ENCODE measurements around the gene FAM234A. TPM values are rescaled to one million over a fixed set of nuclear protein-coding genes. Genes with fewer than 3 reads are reported as not detected.
"Not testable (repeated sequence)": the region's sequence is repeated elsewhere in the genome, so short reads cannot be mapped to it uniquely, and the experiment has no call there.

FAM234A gene
- total RNA-seq, 1 donor from 2014 or later: 23.5 TPM

DNA sequence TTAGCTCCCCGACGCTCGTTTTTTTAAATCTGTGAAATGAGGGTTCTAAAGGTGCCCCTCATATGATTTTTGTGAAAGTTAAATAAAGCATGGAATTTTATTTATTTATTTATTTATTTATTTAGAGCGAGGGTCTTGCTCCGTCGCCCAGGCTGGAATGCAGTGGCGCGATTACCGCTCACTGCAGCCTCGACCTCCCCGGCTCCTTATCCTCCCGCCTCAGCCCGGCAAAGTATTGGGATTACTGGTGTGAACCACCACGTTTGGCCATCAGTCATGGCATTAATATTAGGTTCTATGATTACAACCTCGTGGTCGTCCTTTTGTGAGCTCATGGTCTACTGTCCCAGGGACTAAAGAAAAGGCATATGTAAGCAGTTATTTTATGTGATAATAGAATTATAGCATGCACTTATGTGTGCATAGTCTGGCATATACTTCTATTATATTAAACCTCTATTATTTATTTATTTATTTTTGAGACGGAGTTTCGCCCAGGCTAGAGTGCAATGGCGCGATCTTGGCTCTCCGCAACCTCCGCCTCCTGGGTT, 4.8 kb upstream of the FAM234A start:
- H3K36me3 ChIP-seq (ENCODE audit: control insufficient read depth in 3 of 3, insufficient read depth in 3 of 3, low read length in 3 of 3): peaks cover 14 to 27% (median 18%) of the 10 kb centered on the region in 3 donors
- no peaks in the 10 kb centered on the region for H3K9me3 ChIP-seq (ENCODE audit: control insufficient read depth in 3 of 3, low read length in 3 of 3)
- H3K27me3 ChIP-seq (ENCODE audit: control insufficient read depth in 3 of 3, insufficient read depth in 3 of 3, low read length in 3 of 3): no peaks in the 10 kb centered on the region
- peaks cover 12 to 25% (median 20%) of the 10 kb centered on the region in 3 donors for H3K4me1 ChIP-seq (ENCODE audit: control insufficient read depth in 3 of 3, insufficient read depth in 3 of 3, low read length in 3 of 3)
- peak overlapping the region; percentile 94 for H3K27ac ChIP-seq (ENCODE audit: low read depth, low read length)
- H3K9ac ChIP-seq (ENCODE audit: low read depth in 1 of 3, low read length in 3 of 3): peak overlapping the region; percentile 95 to 97 (median 96)
- peak overlapping the region; percentile 77 to 96 (median 90) for H3K4me3 ChIP-seq (ENCODE audit: low read length in 3 of 3)

DNA sequence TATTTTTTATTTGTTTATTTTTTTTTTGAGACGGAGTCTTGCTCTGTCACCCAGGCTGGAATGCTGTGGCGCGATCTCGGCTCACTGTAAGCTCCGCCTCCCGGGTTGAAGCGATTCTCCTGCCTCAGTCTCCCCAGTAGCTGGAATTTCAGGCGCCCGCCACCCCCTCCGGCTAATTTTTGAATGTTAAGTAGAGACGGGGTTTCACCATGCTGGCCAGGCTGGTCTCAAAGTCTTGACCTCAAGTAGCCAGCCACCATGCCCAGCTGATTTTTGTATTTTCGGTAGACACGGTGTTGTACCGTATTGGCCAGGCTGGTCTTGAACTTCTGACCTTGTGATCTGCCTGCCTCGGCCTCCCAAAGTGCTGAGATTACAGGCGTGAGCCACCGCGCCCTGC, 4.3 kb upstream of the FAM234A start:
- H3K27me3 ChIP-seq (ENCODE audit: control insufficient read depth in 3 of 3, insufficient read depth in 3 of 3, low read length in 3 of 3); H3K27ac ChIP-seq (ENCODE audit: low read depth, low read length); H3K9ac ChIP-seq (ENCODE audit: low read depth in 1 of 3, low read length in 3 of 3); H3K9me3 ChIP-seq (ENCODE audit: control insufficient read depth in 3 of 3, low read length in 3 of 3); H3K4me3 ChIP-seq (ENCODE audit: low read length in 3 of 3): not testable (repeated sequence)
- peaks cover 14 to 29% (median 23%) of the 10 kb centered on the region in 3 donors for H3K4me1 ChIP-seq (ENCODE audit: control insufficient read depth in 3 of 3, insufficient read depth in 3 of 3, low read length in 3 of 3)
- H3K36me3 ChIP-seq (ENCODE audit: control insufficient read depth in 3 of 3, insufficient read depth in 3 of 3, low read length in 3 of 3): peaks cover 13 to 23% (median 14%) of the 10 kb centered on the region in 3 donors

DNA sequence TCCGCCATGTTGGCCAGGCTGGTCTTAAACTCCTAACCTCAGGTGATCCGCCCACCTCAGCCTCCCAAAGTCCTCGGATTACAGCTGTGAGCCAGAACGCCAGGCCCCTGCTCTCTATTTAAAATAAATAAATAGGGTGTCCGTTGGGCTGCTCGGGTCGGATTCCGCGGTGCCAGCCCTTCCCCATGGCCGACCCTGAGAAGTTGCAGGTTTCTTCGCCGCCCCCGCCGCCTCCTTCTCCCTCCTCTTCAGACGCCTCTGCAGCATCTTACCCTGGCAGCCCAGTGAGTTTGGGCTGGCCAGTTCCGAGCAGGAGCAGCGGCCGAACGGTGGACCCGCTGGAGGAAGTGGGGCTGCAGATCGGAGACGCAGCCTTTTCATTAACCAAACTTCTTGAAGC, 3.7 kb upstream of the FAM234A start:
- H3K9me3 ChIP-seq (ENCODE audit: control insufficient read depth in 3 of 3, low read length in 3 of 3): no peaks in the 10 kb centered on the region
- no peaks in the 10 kb centered on the region for H3K27me3 ChIP-seq (ENCODE audit: control insufficient read depth in 3 of 3, insufficient read depth in 3 of 3, low read length in 3 of 3)
- H3K9ac ChIP-seq (ENCODE audit: low read depth in 1 of 3, low read length in 3 of 3): no peak overlapping the region
- H3K36me3 ChIP-seq (ENCODE audit: control insufficient read depth in 3 of 3, insufficient read depth in 3 of 3, low read length in 3 of 3): peaks cover 9 to 19% (median 11%) of the 10 kb centered on the region in 3 donors
- no peak overlapping the region for H3K4me3 ChIP-seq (ENCODE audit: low read length in 3 of 3)
- peaks cover 17 to 31% (median 28%) of the 10 kb centered on the region in 3 donors for H3K4me1 ChIP-seq (ENCODE audit: control insufficient read depth in 3 of 3, insufficient read depth in 3 of 3, low read length in 3 of 3)
- no peak overlapping the region for H3K27ac ChIP-seq (ENCODE audit: low read depth, low read length)

DNA sequence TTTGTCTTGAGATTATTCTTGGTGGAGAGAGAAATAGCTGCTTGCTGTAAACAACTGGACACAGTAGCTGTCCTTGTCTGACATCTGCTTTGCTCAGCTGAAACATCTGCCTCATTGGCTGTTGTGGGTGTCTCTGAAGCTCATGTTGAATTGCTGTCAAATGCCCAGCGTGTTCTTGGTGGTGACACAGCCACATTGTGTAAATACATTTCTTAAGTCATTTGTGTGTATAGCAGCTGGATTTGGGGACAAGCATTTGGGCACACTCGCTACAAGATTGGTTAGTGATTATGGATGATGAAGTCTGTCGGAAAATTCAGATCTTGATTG, 5.3 kb downstream of the FAM234A start:
- H3K4me3 ChIP-seq (ENCODE audit: low read length in 3 of 3): no peak overlapping the region
- peaks cover 0 to 2% (median 0%) of the 10 kb centered on the region in 3 donors for H3K36me3 ChIP-seq (ENCODE audit: control insufficient read depth in 3 of 3, insufficient read depth in 3 of 3, low read length in 3 of 3)
- H3K9ac ChIP-seq (ENCODE audit: low read depth in 1 of 3, low read length in 3 of 3): peak overlapping the region in 1 of 3 donors; percentile 28
- H3K27me3 ChIP-seq (ENCODE audit: control insufficient read depth in 3 of 3, insufficient read depth in 3 of 3, low read length in 3 of 3): no peaks in the 10 kb centered on the region
- H3K9me3 ChIP-seq (ENCODE audit: control insufficient read depth in 3 of 3, low read length in 3 of 3): no peaks in the 10 kb centered on the region
- peak overlapping the region; percentile 32 for H3K27ac ChIP-seq (ENCODE audit: low read depth, low read length)
- peaks cover 19 to 39% (median 35%) of the 10 kb centered on the region in 3 donors for H3K4me1 ChIP-seq (ENCODE audit: control insufficient read depth in 3 of 3, insufficient read depth in 3 of 3, low read length in 3 of 3)

DNA sequence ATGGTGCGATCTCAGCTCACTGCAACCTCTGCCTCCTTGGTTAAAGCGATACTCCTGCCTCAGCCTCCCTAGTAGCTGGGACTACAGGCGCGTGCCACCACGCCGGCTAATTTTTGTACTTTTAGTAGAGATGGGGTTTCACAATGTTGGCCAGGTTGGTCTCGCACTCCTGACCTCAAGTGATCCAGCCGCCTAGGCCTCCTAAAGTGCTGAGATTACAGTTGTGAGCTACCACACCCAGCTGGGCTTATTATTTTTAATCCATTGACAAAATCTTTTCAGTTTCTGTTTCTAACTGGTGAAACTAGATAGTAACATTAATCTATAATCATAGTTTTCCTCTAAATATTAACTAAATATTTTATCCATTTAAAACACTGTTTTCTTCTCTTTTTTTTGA, 5.9 kb downstream of the FAM234A start:
- Histone ChIP-seq H3K27me3 (ENCODE audit: control insufficient read depth in 3 of 3, insufficient read depth in 3 of 3, low read length in 3 of 3) (no peaks in the 10 kb centered on the region), H3K4me1 (ENCODE audit: control insufficient read depth in 3 of 3, insufficient read depth in 3 of 3, low read length in 3 of 3) (peaks cover 15 to 35% (median 29%) of the 10 kb centered on the region in 3 donors), H3K27ac (ENCODE audit: low read depth, low read length) (peak overlapping the region; percentile 32), H3K36me3 (ENCODE audit: control insufficient read depth in 3 of 3, insufficient read depth in 3 of 3, low read length in 3 of 3) (peaks cover 0 to 2% (median 0%) of the 10 kb centered on the region in 3 donors), H3K4me3 (ENCODE audit: low read length in 3 of 3) (no peak overlapping the region), H3K9me3 (ENCODE audit: control insufficient read depth in 3 of 3, low read length in 3 of 3) (no peaks in the 10 kb centered on the region), H3K9ac (ENCODE audit: low read depth in 1 of 3, low read length in 3 of 3) (no peak overlapping the region)

DNA sequence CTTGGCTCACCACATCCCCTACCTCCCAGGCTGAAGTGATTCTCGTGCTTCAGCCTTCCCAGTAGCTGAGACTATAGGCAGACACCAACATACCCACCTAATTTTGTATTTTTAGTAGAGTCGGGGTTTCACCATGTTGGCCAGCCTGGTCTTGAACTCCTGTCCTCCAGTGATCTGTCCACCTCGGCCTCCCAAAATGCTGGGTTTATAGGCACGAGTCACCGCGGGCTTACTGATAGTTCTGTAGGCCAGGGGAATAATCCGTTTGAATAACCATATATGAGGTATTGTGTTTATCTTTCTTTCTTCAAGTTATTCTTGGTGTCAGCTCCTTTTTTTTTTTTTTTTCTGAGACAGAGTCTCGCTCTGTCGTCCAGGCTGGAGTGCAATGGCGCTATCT, 7.7 kb downstream of the FAM234A start:
- Histone ChIP-seq H3K9me3 (ENCODE audit: control insufficient read depth in 3 of 3, low read length in 3 of 3) (no peaks in the 10 kb centered on the region), H3K36me3 (ENCODE audit: control insufficient read depth in 3 of 3, insufficient read depth in 3 of 3, low read length in 3 of 3) (peaks cover 0 to 2% (median 0%) of the 10 kb centered on the region in 3 donors), H3K4me1 (ENCODE audit: control insufficient read depth in 3 of 3, insufficient read depth in 3 of 3, low read length in 3 of 3) (peaks cover 14 to 30% (median 29%) of the 10 kb centered on the region in 3 donors), H3K27me3 (ENCODE audit: control insufficient read depth in 3 of 3, insufficient read depth in 3 of 3, low read length in 3 of 3) (no peaks in the 10 kb centered on the region), H3K9ac (ENCODE audit: low read depth in 1 of 3, low read length in 3 of 3) (no peak overlapping the region), H3K4me3 (ENCODE audit: low read length in 3 of 3) (no peak overlapping the region), H3K27ac (ENCODE audit: low read depth, low read length) (peak overlapping the region; percentile 1)

DNA sequence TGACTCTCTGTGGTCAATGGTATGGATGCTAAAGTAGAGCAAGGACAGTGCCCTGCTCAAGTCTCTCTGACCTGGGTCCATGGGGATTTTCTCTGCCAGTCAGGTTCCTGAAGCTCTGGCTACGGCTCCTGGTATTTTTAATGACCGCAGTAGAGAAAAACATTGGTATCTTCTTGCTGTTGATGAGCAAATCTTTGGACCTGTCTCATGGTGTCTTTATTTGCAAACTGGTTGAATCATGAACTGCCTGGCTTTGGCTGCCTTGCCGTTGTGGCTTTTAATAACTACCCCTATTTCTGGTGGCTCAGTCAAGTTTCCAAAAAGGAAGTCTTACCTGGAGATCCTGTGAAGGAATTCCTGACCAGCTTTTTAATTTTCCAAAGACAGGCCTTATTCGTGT, 8.7 kb downstream of the FAM234A start:
- Histone ChIP-seq H3K4me1 (ENCODE audit: control insufficient read depth in 3 of 3, insufficient read depth in 3 of 3, low read length in 3 of 3) (peaks cover 14 to 30% (median 29%) of the 10 kb centered on the region in 3 donors), H3K4me3 (ENCODE audit: low read length in 3 of 3) (peak overlapping the region in 1 of 3 donors; percentile 35), H3K36me3 (ENCODE audit: control insufficient read depth in 3 of 3, insufficient read depth in 3 of 3, low read length in 3 of 3) (peaks cover 0 to 2% (median 0%) of the 10 kb centered on the region in 3 donors), H3K27ac (ENCODE audit: low read depth, low read length) (peak overlapping the region; percentile 75), H3K9me3 (ENCODE audit: control insufficient read depth in 3 of 3, low read length in 3 of 3) (no peaks in the 10 kb centered on the region), H3K9ac (ENCODE audit: low read depth in 1 of 3, low read length in 3 of 3) (peak overlapping the region in 2 of 3 donors; percentile 16 to 45), H3K27me3 (ENCODE audit: control insufficient read depth in 3 of 3, insufficient read depth in 3 of 3, low read length in 3 of 3) (no peaks in the 10 kb centered on the region)

DNA sequence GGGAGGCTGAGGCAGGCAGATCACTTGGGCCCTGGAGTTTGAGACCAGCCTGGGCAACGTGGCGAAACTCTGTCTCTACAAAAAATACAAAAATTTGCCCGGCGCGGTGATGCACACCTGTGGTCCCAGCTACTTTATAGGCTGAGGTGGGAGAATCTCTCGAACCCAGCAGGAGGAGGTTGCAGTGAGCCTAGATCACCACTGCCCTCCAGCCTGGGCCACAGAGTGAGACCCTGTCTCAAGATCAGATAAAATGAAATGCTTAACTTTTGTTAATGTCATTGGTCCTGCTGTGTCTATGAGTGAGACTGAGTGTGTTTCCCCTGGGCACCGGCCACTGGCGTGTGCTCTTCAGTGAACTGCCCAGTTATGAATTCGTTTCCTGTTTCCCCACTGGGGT, 10.5 kb downstream of the FAM234A start:
- peaks cover 10 to 24% (median 21%) of the 10 kb centered on the region in 3 donors for H3K4me1 ChIP-seq (ENCODE audit: control insufficient read depth in 3 of 3, insufficient read depth in 3 of 3, low read length in 3 of 3)
- H3K9me3 ChIP-seq (ENCODE audit: control insufficient read depth in 3 of 3, low read length in 3 of 3): no peaks in the 10 kb centered on the region
- H3K27ac ChIP-seq (ENCODE audit: low read depth, low read length): no peak overlapping the region
- no peak overlapping the region for H3K9ac ChIP-seq (ENCODE audit: low read depth in 1 of 3, low read length in 3 of 3)
- H3K27me3 ChIP-seq (ENCODE audit: control insufficient read depth in 3 of 3, insufficient read depth in 3 of 3, low read length in 3 of 3): no peaks in the 10 kb centered on the region
- peaks cover 1 to 11% (median 7%) of the 10 kb centered on the region in 3 donors for H3K36me3 ChIP-seq (ENCODE audit: control insufficient read depth in 3 of 3, insufficient read depth in 3 of 3, low read length in 3 of 3)
- no peak overlapping the region for H3K4me3 ChIP-seq (ENCODE audit: low read length in 3 of 3)

DNA sequence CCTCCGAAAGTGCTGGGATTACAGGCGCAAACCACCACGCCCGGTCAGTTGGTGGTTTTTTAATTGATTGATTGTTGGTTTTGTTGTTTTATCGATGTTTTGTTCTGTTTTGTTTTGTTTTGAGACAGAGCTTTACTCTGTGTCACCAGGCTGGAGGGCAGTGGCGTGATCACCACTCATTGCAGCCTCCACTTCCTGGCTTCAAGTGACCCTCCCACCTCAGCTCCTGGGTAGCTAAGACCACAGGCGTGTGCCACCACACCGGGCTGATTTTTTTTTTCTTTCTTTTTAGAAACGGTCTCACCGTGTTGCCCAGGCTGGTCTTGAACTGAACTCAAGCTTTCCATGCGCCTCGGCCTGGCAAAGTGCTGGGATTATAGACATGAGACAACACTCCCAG, 12.4 kb downstream of the FAM234A start:
- no peak overlapping the region for H3K27ac ChIP-seq (ENCODE audit: low read depth, low read length)
- H3K36me3 ChIP-seq (ENCODE audit: control insufficient read depth in 3 of 3, insufficient read depth in 3 of 3, low read length in 3 of 3): peaks cover 11 to 16% (median 13%) of the 10 kb centered on the region in 3 donors
- no peak overlapping the region for H3K9ac ChIP-seq (ENCODE audit: low read depth in 1 of 3, low read length in 3 of 3)
- H3K27me3 ChIP-seq (ENCODE audit: control insufficient read depth in 3 of 3, insufficient read depth in 3 of 3, low read length in 3 of 3): no peaks in the 10 kb centered on the region
- H3K4me3 ChIP-seq (ENCODE audit: low read length in 3 of 3): no peak overlapping the region
- peaks cover 4 to 11% (median 11%) of the 10 kb centered on the region in 3 donors for H3K4me1 ChIP-seq (ENCODE audit: control insufficient read depth in 3 of 3, insufficient read depth in 3 of 3, low read length in 3 of 3)
- H3K9me3 ChIP-seq (ENCODE audit: control insufficient read depth in 3 of 3, low read length in 3 of 3): no peaks in the 10 kb centered on the region

DNA sequence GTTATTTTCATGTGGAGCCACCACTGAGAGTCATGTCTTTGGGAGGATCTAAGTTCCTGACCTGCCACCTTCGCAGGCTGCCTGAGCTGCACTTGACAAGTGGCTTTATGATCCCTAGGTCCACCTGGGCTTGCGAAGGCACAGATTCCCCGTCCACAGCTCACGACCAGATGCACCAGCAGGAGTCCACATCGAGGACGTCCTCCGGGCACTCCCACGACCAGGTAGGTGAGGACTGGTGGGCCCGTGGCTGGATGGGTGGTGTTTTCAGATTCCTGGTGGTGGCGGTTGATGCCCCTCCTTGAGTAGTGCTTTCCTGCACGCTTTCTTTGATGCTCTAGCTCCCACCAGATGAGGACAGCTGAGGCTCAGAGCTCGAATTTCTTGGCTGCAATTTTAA, 14.8 kb downstream of the FAM234A start:
- H3K27me3 ChIP-seq (ENCODE audit: control insufficient read depth in 3 of 3, insufficient read depth in 3 of 3, low read length in 3 of 3): no peaks in the 10 kb centered on the region
- H3K4me3 ChIP-seq (ENCODE audit: low read length in 3 of 3): no peak overlapping the region
- H3K4me1 ChIP-seq (ENCODE audit: control insufficient read depth in 3 of 3, insufficient read depth in 3 of 3, low read length in 3 of 3): peaks cover 0 to 2% (median 0%) of the 10 kb centered on the region in 3 donors
- H3K9ac ChIP-seq (ENCODE audit: low read depth in 1 of 3, low read length in 3 of 3): no peak overlapping the region
- peaks cover 25 to 27% (median 25%) of the 10 kb centered on the region in 3 donors for H3K36me3 ChIP-seq (ENCODE audit: control insufficient read depth in 3 of 3, insufficient read depth in 3 of 3, low read length in 3 of 3)
- H3K9me3 ChIP-seq (ENCODE audit: control insufficient read depth in 3 of 3, low read length in 3 of 3): no peaks in the 10 kb centered on the region
- no peak overlapping the region for H3K27ac ChIP-seq (ENCODE audit: low read depth, low read length)
